GM19043 (cell line): ENCODE data around the gene ALOX15B.
"Not testable (repeated sequence)": the region's sequence is repeated elsewhere in the genome, so short reads cannot be mapped to it uniquely, and the experiment has no call there.

Source experiments
- ATAC-seq: cut with Tn5 transposase; IDR thresholded peaks from one replicate; pipeline ENCODE4 v1.9.1; 2021; ENCODE audit warnings: low read depth; ENCODE audit not compliant: unreplicated experiment

ALOX15B gene

GRCh38 chr17:8061851-8062250 is 23.0 kb downstream of the ALOX15B start:
- not testable (repeated sequence) for ATAC-seq

GRCh38 chr17:8062435-8062806 is 23.6 kb downstream of the ALOX15B start:
- no peak for ATAC-seq

GRCh38 chr17:8062807-8063483 is 24.1 kb downstream of the ALOX15B start:
- ATAC-seq, result no peak

- ATAC-seq, result no peak
Measured at GRCh38 chr17:8063761-8064534, 25.1 kb downstream of the ALOX15B start.

GRCh38 chr17:8064561-8065019 is 25.7 kb downstream of the ALOX15B start:
- ATAC-seq, result no peak

- no peak for ATAC-seq
Measured at GRCh38 chr17:8066841-8067775, 28.2 kb downstream of the ALOX15B start.

- ATAC-seq, result no peak
Measured at GRCh38 chr17:8067806-8068205, 28.9 kb downstream of the ALOX15B start.

- ATAC-seq, result no peak
Measured at GRCh38 chr17:8068736-8069586, 30.1 kb downstream of the ALOX15B start.

- ATAC-seq, result no peak
Measured at GRCh38 chr17:8069587-8069860, 30.7 kb downstream of the ALOX15B start.

GRCh38 chr17:8071496-8071895 is 32.6 kb downstream of the ALOX15B start:
- no peak for ATAC-seq

- ATAC-seq, result no peak
Measured at GRCh38 chr17:8072341-8072728, 33.5 kb downstream of the ALOX15B start.

GRCh38 chr17:8072729-8073461 is 34.0 kb downstream of the ALOX15B start:
- ATAC-seq, result no peak

- ATAC-seq, result no peak
Measured at GRCh38 chr17:8073627-8074484, 35.0 kb downstream of the ALOX15B start.

- ATAC-seq, result no peak
Measured at GRCh38 chr17:8074554-8074953, 35.7 kb downstream of the ALOX15B start.

- ATAC-seq, result no peak
Measured at GRCh38 chr17:8075081-8075480, 36.2 kb downstream of the ALOX15B start.

- ATAC-seq, result no peak
Measured at GRCh38 chr17:8075574-8076342, 36.9 kb downstream of the ALOX15B start.

- no peak for ATAC-seq
Measured at GRCh38 chr17:8076502-8077266, 37.8 kb downstream of the ALOX15B start.
